AG10803 (cell line): Measurements from ENCODE around the gene ANO5.

Experiments used
- DNase-seq: peaks from one replicate; pipeline ENCODE4 v3.0.0; 2010; ENCODE audit warnings: low read depth
- H3K4me3 ChIP-seq: 2 replicates; pipeline ENCODE4 v1.5.1; 2011; ENCODE audit warnings: mild to moderate bottlenecking, low read length, control low read depth
- TF ChIP-seq, protein P1 (sequence below): conservative IDR thresholded peaks from 2 replicates; pipeline ENCODE4 v1.5.1; 2011; ENCODE audit warnings: mild to moderate bottlenecking, low read length, control low read depth, inconsistent platforms

The ANO5 gene

GRCh38 chr11:22165759-22166513 is 26.9 kb upstream of the ANO5 start:
- no peak for DNase-seq
- no peak overlapping the region for H3K4me3 ChIP-seq
- TF ChIP-seq, protein P1, sequence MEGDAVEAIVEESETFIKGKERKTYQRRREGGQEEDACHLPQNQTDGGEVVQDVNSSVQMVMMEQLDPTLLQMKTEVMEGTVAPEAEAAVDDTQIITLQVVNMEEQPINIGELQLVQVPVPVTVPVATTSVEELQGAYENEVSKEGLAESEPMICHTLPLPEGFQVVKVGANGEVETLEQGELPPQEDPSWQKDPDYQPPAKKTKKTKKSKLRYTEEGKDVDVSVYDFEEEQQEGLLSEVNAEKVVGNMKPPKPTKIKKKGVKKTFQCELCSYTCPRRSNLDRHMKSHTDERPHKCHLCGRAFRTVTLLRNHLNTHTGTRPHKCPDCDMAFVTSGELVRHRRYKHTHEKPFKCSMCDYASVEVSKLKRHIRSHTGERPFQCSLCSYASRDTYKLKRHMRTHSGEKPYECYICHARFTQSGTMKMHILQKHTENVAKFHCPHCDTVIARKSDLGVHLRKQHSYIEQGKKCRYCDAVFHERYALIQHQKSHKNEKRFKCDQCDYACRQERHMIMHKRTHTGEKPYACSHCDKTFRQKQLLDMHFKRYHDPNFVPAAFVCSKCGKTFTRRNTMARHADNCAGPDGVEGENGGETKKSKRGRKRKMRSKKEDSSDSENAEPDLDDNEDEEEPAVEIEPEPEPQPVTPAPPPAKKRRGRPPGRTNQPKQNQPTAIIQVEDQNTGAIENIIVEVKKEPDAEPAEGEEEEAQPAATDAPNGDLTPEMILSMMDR, result no peak

DNA sequence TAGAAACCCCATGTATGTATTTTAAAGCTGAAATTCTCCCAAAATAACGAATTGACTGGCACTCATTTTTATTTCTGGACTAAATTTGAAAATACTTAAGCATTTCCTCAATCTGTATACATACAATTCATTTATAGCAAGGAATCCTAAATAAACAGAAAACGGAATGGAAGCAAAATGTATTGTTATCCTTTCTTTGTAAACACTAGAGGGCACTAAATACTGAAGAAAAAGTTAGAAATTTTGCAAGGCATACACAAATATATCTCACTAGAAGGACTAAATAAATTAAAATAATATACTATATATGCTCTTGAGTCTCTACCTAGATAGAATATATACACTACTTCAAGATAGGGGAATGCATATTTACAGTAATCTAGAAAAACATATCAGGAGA is 23.1 kb upstream of the ANO5 start:
- DNase-seq, result no peak
- TF ChIP-seq, protein P1, result peak; percentile 36
- no peak overlapping the region for H3K4me3 ChIP-seq

DNA sequence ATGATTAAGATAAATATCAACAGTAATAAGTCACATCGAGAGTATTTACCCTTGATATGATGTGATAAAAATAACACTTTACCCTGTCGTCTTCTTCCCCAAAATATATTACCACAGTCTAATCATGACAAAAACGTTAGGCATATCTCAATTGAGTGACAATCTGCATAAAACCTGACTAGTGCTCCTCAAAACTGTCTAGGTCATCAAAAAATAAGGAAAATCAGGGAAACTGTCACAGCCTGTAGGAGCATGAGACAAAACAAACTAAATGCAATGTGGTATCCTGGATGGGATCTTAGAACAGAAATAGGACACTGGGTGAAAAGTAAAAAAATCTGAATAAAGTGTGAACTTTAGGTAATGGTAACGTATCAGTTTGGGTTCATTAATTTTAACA is 19.4 kb upstream of the ANO5 start:
- TF ChIP-seq, protein P1, result no peak
- H3K4me3 ChIP-seq, result no peak overlapping the region
- DNase-seq, result no peak

DNA sequence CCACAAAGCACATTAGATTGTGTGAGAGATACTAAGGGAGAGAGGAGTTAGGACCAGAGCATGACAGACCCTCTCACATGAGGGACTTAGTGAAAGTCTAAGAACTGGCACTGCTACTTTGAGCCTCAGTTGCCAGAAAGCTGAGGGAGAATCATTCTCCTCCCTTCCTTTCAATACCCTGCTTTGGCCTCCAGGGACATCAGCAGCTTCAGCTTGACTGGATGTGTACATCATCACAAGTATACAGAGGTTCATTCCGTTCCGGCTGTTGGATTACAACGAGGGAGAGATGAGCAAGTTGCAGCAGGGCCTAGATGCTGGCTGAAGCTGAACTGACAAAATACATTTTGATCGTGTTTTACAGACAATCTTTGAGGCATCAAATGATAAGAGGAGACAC is 15.7 kb upstream of the ANO5 start:
- H3K4me3 ChIP-seq, result no peak overlapping the region
- TF ChIP-seq, protein P1, result no peak
- DNase-seq, result no peak

DNA sequence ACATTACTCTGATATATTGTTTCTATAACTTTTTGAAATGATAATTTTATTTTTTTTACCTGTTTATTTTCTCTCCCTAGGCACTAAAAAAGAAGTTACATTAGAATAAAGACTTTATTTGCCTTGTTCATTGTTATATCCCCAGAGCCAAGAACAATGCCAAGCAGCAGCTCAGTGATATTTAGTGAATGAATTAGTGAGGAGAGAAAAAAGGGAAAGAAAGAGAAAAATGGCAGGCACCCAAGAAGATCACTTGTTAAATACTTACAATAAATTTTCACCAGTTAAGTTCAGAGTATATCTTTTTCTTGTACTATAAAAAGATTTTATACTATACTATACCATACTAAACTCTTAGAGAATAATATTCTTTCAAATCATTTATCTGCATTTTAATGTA is 13.3 kb upstream of the ANO5 start:
- DNase-seq, result no peak
- TF ChIP-seq, protein P1, result no peak

GRCh38 chr11:22180131-22180530 is 12.8 kb upstream of the ANO5 start:
- H3K4me3 ChIP-seq, result no peak overlapping the region
- TF ChIP-seq, protein P1, result no peak
- no peak for DNase-seq

More for the DNA sequence above, 13.3 kb upstream of the ANO5 start:
- no peak overlapping the region for H3K4me3 ChIP-seq

DNA sequence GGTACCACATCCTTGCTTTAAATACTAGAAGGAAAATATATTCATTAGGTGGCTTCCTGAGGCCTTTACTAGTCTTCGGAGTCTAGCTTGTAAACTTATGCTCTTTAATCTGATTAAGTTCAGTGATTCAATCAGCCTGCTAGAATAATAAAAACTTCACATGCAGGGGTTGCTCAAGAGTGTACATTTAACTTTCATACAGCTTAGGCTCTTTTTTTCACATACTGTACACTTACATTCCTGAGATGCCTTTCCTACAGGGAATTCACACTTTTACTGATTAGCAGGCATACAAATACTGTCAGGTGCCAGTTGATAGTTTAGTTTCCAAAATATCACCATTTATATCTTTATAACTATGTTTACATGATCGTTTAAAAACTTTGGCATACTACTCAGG is 3.2 kb upstream of the ANO5 start:
- DNase-seq, result no peak
- TF ChIP-seq, protein P1, result no peak
- no peak overlapping the region for H3K4me3 ChIP-seq
